ENCODE results near the gene GTF3C2. TPM values are rescaled to one million over a fixed set of nuclear protein-coding genes. Genes with fewer than 3 reads are reported as not detected.

The GTF3C2 gene
- total and polyA plus RNA-seq, 12 donors = 30.6 to 73.9 (median 51.3) TPM

DNA sequence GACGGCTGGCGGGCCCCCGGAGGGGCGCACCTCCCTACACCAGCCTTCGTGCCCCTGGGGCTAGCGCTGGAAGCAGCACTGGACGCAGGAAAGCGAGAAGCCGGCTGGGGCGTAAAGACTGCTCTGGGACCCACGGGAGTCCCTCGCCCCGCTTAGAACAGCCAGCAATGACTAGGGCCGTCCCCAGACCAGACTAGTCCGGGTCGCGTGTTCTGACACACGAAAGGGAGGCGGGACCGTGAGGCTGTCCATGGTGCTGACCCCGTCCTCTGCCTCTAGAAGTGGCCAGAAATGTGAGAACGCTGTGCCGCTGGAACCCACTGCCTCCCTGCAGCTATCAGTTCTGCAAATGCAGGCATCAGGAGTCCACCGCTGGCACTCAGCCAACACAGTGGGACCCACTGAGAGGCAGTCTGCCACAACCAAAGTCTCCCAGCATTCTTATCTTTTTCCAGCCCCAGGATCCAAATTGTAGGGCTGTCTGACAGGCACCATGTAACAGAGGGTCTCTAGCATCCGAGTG is 48.1 kb downstream of the GTF3C2 start, which contains the start of gene UCN:
Gene UCN, minus strand, starts transcription at position 87 of the 523 bp plus-strand sequence. CDS start 550 bp downstream, outside the sequence.
- peaks cover 0 to 6% of the 10 kb centered on the region in 2 donors for H3K36me3 ChIP-seq (replicated peaks in 1 of 2)
- peak; percentile 60 to 77 (median 71) for DNase-seq
- H3K4me3 ChIP-seq = no peak within 1 kb of the TSS
- H3K4me1 ChIP-seq (replicated peaks in 1 of 2) = peaks cover 10 to 21% of the 10 kb centered on the region in 2 donors
- 28 to 51% (median 29%) methylated on average over 7 to 25 of the region's 25 CpGs for WGBS, 4 donors
- TF ChIP-seq, protein P1, sequence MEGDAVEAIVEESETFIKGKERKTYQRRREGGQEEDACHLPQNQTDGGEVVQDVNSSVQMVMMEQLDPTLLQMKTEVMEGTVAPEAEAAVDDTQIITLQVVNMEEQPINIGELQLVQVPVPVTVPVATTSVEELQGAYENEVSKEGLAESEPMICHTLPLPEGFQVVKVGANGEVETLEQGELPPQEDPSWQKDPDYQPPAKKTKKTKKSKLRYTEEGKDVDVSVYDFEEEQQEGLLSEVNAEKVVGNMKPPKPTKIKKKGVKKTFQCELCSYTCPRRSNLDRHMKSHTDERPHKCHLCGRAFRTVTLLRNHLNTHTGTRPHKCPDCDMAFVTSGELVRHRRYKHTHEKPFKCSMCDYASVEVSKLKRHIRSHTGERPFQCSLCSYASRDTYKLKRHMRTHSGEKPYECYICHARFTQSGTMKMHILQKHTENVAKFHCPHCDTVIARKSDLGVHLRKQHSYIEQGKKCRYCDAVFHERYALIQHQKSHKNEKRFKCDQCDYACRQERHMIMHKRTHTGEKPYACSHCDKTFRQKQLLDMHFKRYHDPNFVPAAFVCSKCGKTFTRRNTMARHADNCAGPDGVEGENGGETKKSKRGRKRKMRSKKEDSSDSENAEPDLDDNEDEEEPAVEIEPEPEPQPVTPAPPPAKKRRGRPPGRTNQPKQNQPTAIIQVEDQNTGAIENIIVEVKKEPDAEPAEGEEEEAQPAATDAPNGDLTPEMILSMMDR (IDR thresholded peaks at IDR 0.05) = no peak
- TF ChIP-seq POLR2A (IDR thresholded peaks at IDR 0.05) = no peak
- H3K27ac ChIP-seq = no peak within 1 kb of the TSS
- intact Hi-C loops (cut with DNase I) = loop anchor here in 1 of 2 donors (10.0 kb wide), 1 partner anchor 64 kb away; no protein-coding TSS in a partner anchor
- peaks cover 19% of the 10 kb centered on the region for H3K27me3 ChIP-seq
- H3K9me3 ChIP-seq (replicated peaks in 1 of 3) = no peaks in the 10 kb centered on the region

DNA sequence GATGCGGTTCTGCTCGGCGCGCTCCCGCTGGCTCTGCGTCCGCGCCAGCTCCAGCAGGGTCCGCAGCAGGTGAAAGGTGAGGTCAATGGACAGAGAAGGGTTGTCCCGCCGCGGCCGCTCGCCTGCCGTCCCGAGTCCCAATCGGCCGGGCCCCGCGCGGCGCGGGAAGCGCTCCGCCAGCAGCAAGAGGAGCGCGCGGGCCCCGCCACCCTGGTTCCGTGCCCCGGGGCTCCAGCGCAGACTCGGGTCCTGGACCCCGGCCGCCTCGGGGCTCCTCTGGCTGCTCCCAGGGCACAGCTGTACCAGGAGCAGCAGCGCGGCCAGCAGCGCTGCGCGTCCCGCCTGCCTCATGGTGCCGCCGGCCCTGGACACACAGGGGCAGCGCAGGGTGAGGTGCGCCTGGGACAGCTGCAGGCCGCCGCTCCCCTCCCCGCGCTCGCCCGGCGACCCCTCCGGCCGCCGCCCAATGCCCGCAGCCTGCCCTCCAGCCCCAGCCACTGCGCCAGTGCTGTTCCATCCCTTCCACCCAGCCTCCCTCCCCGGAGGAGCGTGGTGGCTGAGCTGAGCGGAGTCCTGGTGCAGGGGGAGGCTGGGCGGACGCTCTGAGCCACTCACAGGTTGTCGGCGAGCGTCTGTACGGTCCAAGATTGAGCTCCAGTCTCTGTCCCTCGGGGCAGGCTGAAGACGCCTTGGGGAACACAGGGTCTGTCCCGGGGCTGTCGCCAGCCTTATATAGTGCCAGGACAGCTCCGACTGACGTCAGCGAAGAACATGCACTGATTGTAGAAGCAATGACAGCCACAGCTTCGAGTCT is 48.8 kb downstream of the GTF3C2 start:
- peaks cover 19% of the 10 kb centered on the region for H3K27me3 ChIP-seq
- intact Hi-C loops (cut with DNase I) = loop anchor here in 1 of 2 donors (10.0 kb wide), 1 partner anchor 63 kb away; no protein-coding TSS in a partner anchor

DNA sequence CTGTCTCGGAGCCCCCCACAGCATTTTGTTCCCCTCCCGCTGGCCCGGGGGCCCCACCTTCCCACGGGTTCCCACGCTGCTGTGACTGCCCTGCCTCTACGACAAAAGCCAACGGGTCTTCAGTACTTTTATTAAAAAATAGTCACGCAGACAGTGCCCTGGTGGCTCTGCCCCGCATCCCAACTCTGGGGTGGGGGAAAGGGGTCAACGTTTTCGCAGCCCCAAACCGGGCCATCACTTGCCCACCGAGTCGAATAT is 49.3 kb downstream of the GTF3C2 start:
- peaks cover 10 to 21% of the 10 kb centered on the region in 2 donors for H3K4me1 ChIP-seq (replicated peaks in 1 of 2)
- peaks cover 0 to 6% of the 10 kb centered on the region in 2 donors for H3K36me3 ChIP-seq (replicated peaks in 1 of 2)
- intact Hi-C loops (cut with DNase I) = loop anchor here in 1 of 2 donors (10.0 kb wide), 1 partner anchor 62 kb away; no protein-coding TSS in a partner anchor
- 0 to 16% (median 9%) methylated on average over 2 to 14 of the region's 14 CpGs for WGBS, 4 donors
- H3K9me3 ChIP-seq (replicated peaks in 1 of 3) = no peaks in the 10 kb centered on the region
- no peak for DNase-seq
- no peak overlapping the region for H3K4me3 ChIP-seq
- H3K27me3 ChIP-seq = peaks cover 19% of the 10 kb centered on the region
- H3K27ac ChIP-seq = no peak overlapping the region
- TF ChIP-seq POLR2A (IDR thresholded peaks at IDR 0.05) = no peak
- TF ChIP-seq, protein P1 (IDR thresholded peaks at IDR 0.05) = no peak

More for the DNA sequence above, 48.8 kb downstream of the GTF3C2 start:
- WGBS, 4 donors = 10 to 15% (median 13%) methylated on average over 26 to 75 of the region's 75 CpGs; no CpG with 5 or more reads in 1 of the 4 donors
- TF ChIP-seq POLR2A (IDR thresholded peaks at IDR 0.05) = no peak
- TF ChIP-seq, protein P1 (IDR thresholded peaks at IDR 0.05) = no peak
- no peak overlapping the region for H3K27ac ChIP-seq
- no peaks in the 10 kb centered on the region for H3K9me3 ChIP-seq (replicated peaks in 1 of 3)
- peaks cover 0 to 6% of the 10 kb centered on the region in 2 donors for H3K36me3 ChIP-seq (replicated peaks in 1 of 2)
- peak in 1 of 7 donors; percentile 29 for DNase-seq
- H3K4me3 ChIP-seq = no peak overlapping the region
- H3K4me1 ChIP-seq (replicated peaks in 1 of 2) = peaks cover 10 to 21% of the 10 kb centered on the region in 2 donors

DNA sequence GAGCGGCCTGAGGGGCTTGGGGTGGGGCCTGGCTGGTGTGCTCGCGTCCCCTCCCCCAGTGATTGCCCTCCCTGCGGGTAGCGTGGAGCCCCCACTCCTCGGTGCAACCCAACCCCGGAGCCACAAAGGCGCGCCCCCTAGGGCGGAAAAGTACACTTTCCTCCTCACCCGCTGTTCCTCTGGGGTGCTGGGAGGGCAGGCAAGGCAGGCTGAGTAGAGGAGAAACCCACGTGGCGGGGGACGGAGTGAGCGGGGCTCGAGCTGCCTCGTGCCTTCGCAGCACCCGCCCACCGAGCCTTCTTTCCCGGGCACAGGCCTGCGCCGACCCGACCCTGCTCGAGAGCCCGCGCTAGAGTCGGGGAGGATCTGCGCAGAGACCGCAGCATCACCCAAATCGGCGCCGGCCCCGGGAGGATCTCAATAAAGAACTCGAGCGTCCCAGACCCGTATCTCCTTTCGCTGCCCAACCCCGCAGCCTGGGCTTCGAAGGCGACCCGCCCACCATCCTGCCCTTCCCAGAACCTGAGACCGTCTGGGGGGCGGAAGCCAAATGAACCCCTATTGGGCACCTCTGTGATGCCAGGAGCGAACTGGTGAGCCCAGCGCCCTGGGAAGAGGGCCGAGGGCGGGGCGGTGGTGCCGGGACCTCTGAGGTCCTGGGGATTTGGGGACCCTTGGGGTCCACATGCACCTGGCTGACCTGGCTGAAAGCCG is 49.8 kb downstream of the GTF3C2 start:
- 3 to 14% (median 5%) methylated on average over 7 to 51 of the region's 51 CpGs for WGBS, 4 donors
- Histone ChIP-seq H3K27me3 (peaks cover 19% of the 10 kb centered on the region), H3K27ac (no peak overlapping the region), H3K36me3 (replicated peaks in 1 of 2) (peaks cover 0 to 6% of the 10 kb centered on the region in 2 donors), H3K4me3 (no peak overlapping the region), H3K4me1 (replicated peaks in 1 of 2) (peaks cover 10 to 21% of the 10 kb centered on the region in 2 donors), H3K9me3 (replicated peaks in 1 of 3) (no peaks in the 10 kb centered on the region)
- TF ChIP-seq POLR2A (IDR thresholded peaks at IDR 0.05) = no peak
- TF ChIP-seq, protein P1 (IDR thresholded peaks at IDR 0.05) = no peak
- DNase-seq = no peak
- intact Hi-C loops (cut with DNase I) = loop anchor here in 1 of 2 donors (10.0 kb wide), 1 partner anchor 62 kb away; no protein-coding TSS in a partner anchor

All from adrenal gland (tissue), 12 donors.